ENCODE data around the gene GRB10.

Gene GRB10

DNA sequence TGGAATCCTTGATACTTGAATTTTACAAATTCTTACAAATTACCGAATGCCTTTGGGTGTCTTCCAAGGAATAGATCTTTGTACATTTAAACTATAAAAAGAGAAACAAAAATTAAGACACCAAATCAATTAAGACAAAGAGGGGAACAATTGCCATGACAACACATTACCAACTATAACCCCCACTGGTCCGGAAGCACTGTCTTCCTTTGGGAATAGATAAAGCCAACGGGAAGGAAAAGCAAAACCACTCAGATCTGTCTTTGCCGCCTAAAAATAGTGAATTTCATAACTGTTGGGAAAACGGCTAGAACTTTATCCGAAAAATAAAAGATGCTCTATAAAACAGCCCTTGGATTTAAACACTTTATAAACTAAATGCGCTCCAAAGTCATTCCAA is 37.4 kb downstream of the GRB10 start:
- no peaks in the 10 kb centered on the region for H3K9me3 ChIP-seq (ENCODE audit: insufficient read depth, low read length)
- H3K4me2 ChIP-seq (ENCODE audit: low read length), result no peak overlapping the region
- no peak overlapping the region for H3K27ac ChIP-seq (ENCODE audit: low read length)
- no peaks in the 10 kb centered on the region for H3K79me2 ChIP-seq (ENCODE audit: low read length)
- H3K36me3 ChIP-seq (replicated peaks; ENCODE audit: low read depth, low read length), result no peaks in the 10 kb centered on the region
- H4K20me1 ChIP-seq (ENCODE audit: insufficient read depth, low read length), result no peaks in the 10 kb centered on the region
- H3K4me1 ChIP-seq (ENCODE audit: low read length), result no peaks in the 10 kb centered on the region
- no peak overlapping the region for H2AFZ ChIP-seq (ENCODE audit: low read depth, low read length)
- peaks cover 5% of the 10 kb centered on the region; the same call in 1 of the 2 replicates for H3K27me3 ChIP-seq (ENCODE audit: low read depth, low read length)
- TF ChIP-seq, protein P1, sequence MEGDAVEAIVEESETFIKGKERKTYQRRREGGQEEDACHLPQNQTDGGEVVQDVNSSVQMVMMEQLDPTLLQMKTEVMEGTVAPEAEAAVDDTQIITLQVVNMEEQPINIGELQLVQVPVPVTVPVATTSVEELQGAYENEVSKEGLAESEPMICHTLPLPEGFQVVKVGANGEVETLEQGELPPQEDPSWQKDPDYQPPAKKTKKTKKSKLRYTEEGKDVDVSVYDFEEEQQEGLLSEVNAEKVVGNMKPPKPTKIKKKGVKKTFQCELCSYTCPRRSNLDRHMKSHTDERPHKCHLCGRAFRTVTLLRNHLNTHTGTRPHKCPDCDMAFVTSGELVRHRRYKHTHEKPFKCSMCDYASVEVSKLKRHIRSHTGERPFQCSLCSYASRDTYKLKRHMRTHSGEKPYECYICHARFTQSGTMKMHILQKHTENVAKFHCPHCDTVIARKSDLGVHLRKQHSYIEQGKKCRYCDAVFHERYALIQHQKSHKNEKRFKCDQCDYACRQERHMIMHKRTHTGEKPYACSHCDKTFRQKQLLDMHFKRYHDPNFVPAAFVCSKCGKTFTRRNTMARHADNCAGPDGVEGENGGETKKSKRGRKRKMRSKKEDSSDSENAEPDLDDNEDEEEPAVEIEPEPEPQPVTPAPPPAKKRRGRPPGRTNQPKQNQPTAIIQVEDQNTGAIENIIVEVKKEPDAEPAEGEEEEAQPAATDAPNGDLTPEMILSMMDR (IDR thresholded peaks at IDR 0.05; ENCODE audit: low read depth, low read length), result no peak
- TF ChIP-seq EZH2phosphoT487 (IDR thresholded peaks at IDR 0.05; ENCODE audit: low read depth), result no peak
- no peak overlapping the region for H3K4me3 ChIP-seq (ENCODE audit: low read length)
- H3K9ac ChIP-seq (ENCODE audit: low read length), result no peak overlapping the region

DNA sequence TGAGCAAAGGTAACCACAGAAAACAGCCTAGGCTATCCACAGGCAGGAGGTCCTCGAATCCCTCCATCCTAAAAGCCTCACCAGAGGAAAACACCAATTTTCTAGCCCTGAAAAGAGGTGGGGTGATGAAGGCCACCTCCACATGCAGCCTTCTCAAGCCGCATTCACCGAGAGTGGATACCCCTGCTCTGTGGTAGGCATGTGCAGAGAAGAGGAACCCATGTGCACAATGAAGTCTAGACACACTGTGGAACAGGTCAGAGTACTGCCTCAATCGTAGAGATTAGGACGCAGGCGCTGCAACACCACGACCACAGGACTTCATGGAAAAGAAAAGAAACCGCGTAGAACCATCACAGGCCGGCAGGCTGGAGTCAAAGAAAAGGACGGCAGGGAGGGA is 38.8 kb downstream of the GRB10 start:
- no peak for TF ChIP-seq EZH2phosphoT487 (IDR thresholded peaks at IDR 0.05; ENCODE audit: low read depth)
- TF ChIP-seq, protein P1 (IDR thresholded peaks at IDR 0.05; ENCODE audit: low read depth, low read length), result no peak
- Histone ChIP-seq H3K79me2 (ENCODE audit: low read length) (no peaks in the 10 kb centered on the region), H3K4me3 (ENCODE audit: low read length) (no peak overlapping the region), H3K9ac (ENCODE audit: low read length) (no peak overlapping the region), H4K20me1 (ENCODE audit: insufficient read depth, low read length) (no peaks in the 10 kb centered on the region), H3K36me3 (replicated peaks; ENCODE audit: low read depth, low read length) (no peaks in the 10 kb centered on the region), H3K4me2 (ENCODE audit: low read length) (no peak overlapping the region), H3K4me1 (ENCODE audit: low read length) (no peaks in the 10 kb centered on the region), H3K27ac (ENCODE audit: low read length) (no peak overlapping the region), H2AFZ (ENCODE audit: low read depth, low read length) (no peak overlapping the region), H3K9me3 (ENCODE audit: insufficient read depth, low read length) (no peaks in the 10 kb centered on the region), H3K27me3 (ENCODE audit: low read depth, low read length) (peaks cover 8% of the 10 kb centered on the region; the same call in 1 of the 2 replicates)

DNA sequence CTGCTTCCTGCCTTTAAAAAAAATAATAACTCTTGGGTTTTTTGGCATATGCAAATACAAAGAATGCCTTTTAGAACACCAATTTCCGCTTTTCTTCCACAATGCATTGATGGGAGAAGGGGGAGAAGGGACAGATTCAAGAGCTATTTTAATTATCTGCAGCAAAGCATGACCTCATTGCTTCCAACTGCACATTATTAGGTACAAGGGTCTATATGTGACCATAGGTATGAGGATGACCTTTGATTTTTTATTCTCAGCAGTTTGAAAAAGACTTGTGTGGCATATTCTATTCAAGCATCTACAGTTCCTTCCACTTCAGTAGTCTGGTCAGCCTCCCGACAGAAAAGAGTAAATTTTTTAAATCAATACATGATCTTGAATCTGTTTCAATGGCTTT is 39.7 kb downstream of the GRB10 start:
- no peak overlapping the region for H3K4me2 ChIP-seq (ENCODE audit: low read length)
- H4K20me1 ChIP-seq (ENCODE audit: insufficient read depth, low read length), result no peaks in the 10 kb centered on the region
- H3K36me3 ChIP-seq (replicated peaks; ENCODE audit: low read depth, low read length), result no peaks in the 10 kb centered on the region

DNA sequence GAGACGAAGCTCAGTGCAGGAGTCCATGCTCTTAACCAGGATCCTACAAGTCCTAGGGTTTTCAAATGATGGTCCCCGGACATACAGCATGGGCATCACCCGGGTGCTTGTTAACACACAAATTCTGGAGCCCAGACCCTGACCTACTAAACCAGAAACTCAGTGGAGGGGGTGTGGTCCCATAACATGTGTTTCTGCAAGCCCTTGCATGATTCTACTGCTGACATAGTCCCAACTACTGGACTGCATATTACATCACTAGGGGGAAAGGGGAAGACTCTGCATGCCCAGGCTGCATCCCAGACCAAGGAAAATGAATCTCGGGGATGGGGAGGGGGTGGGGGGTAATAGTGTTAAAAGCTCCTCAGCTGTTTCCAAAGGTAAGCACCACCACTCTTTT is 40.3 kb downstream of the GRB10 start:
- no peak overlapping the region for H3K4me2 ChIP-seq (ENCODE audit: low read length)

More for the DNA sequence above, 39.7 kb downstream of the GRB10 start:
- TF ChIP-seq, protein P1 (IDR thresholded peaks at IDR 0.05; ENCODE audit: low read depth, low read length), result no peak
- TF ChIP-seq EZH2phosphoT487 (IDR thresholded peaks at IDR 0.05; ENCODE audit: low read depth), result no peak
- Histone ChIP-seq H3K9ac (ENCODE audit: low read length) (no peak overlapping the region), H3K4me3 (ENCODE audit: low read length) (no peak overlapping the region), H3K9me3 (ENCODE audit: insufficient read depth, low read length) (no peaks in the 10 kb centered on the region), H3K27me3 (ENCODE audit: low read depth, low read length) (peaks cover 8% of the 10 kb centered on the region; the same call in 1 of the 2 replicates), H3K4me1 (ENCODE audit: low read length) (no peaks in the 10 kb centered on the region), H2AFZ (ENCODE audit: low read depth, low read length) (no peak overlapping the region), H3K79me2 (ENCODE audit: low read length) (no peaks in the 10 kb centered on the region), H3K27ac (ENCODE audit: low read length) (no peak overlapping the region)

More for the DNA sequence above, 40.3 kb downstream of the GRB10 start:
- Histone ChIP-seq H2AFZ (ENCODE audit: low read depth, low read length) (no peak overlapping the region), H4K20me1 (ENCODE audit: insufficient read depth, low read length) (no peaks in the 10 kb centered on the region), H3K79me2 (ENCODE audit: low read length) (no peaks in the 10 kb centered on the region), H3K36me3 (replicated peaks; ENCODE audit: low read depth, low read length) (no peaks in the 10 kb centered on the region), H3K4me3 (ENCODE audit: low read length) (no peak overlapping the region), H3K27me3 (ENCODE audit: low read depth, low read length) (peaks cover 8% of the 10 kb centered on the region; the same call in 1 of the 2 replicates), H3K27ac (ENCODE audit: low read length) (no peak overlapping the region), H3K4me1 (ENCODE audit: low read length) (no peaks in the 10 kb centered on the region), H3K9ac (ENCODE audit: low read length) (no peak overlapping the region), H3K9me3 (ENCODE audit: insufficient read depth, low read length) (no peaks in the 10 kb centered on the region)
- TF ChIP-seq EZH2phosphoT487 (IDR thresholded peaks at IDR 0.05; ENCODE audit: low read depth), result no peak
- TF ChIP-seq, protein P1 (IDR thresholded peaks at IDR 0.05; ENCODE audit: low read depth, low read length), result no peak
